Epidermal melanocyte (primary cell): ENCODE measurements around the gene DHFR2.
"Not testable (repeated sequence)": the region's sequence is repeated elsewhere in the genome, so short reads cannot be mapped to it uniquely, and the experiment has no call there.

Source experiments
- DNase-seq: peaks from one replicate; pipeline ENCODE4 v3.0.0; 2011; ENCODE audit warnings: low spot score; ENCODE audit not compliant: insufficient read length

DHFR2 gene

GRCh38 chr3:94062513-94063404, at the start of gene DHFR2, which contains the start of gene NSUN3:
TSS of gene DHFR2 (minus strand) at chr3:94062916. CDS start at chr3:94061511, 1,405 bp downstream.
TSS of gene NSUN3 (plus strand) at chr3:94063061. CDS start at chr3:94063127, 66 bp downstream.
- DNase-seq: peak; percentile 81

GRCh38 chr3:94110854-94111253, 48.1 kb upstream of the DHFR2 start:
- no peak for DNase-seq

DNA sequence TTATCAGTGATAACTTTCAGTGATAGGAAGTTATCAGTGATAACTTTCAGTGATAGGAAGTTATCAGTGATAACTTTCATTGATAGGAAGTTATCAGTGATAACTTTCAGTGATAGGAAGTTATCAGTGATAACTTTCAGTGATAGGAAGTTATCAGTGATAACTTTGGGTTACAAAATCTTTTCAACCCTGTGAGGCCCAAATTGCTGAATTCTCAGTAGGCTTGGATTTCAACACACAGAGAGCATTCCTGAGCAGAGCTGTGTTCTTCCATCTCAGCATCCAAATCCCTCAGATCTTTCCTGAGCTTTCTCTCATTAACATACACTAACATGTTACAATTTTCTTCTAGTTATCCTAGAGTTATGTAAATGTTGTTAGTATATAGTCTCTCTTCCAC, 47.5 kb upstream of the DHFR2 start:
- DNase-seq: not testable (repeated sequence)

DNA sequence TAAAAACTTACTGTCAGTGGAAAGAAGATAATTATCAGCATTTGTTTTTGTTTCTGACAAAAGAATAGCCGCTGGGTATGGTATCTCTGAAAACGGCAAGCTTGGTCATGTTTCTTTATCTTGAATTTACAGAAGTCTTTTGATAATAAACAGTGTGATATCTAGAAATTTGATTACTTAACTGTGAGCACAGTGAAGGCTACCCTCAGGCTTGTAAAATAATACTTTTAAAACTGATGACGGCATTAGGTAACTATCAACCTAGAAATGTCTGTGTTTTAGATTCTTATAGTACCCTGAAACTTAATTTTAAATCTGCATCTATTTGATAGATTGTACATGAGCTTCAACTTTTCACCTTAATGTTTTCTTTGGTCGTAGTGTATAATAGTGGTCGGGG, 43.6 kb upstream of the DHFR2 start:
- no peak for DNase-seq

GRCh38 chr3:94101860-94102259, 39.1 kb upstream of the DHFR2 start:
- no peak for DNase-seq

DNA sequence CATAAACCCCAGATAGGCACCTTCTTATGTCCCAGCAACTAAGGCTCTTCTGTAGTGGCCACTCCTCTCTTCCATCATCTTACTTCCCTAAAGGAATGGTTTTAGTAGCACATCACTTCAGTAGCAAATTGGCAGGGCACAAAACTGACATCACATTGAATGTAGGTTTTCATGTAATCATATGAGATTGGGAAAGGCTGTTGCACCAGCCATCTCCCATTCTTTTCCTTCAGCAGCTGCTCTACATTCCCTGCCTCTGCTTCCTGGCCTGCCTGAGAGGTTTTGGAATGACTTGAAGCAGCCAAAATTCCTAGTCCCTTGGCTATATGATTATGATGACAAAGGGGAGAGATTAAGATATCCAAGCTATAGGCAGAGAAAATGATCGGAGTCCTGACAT, 36.6 kb upstream of the DHFR2 start:
- DNase-seq: no peak

DNA sequence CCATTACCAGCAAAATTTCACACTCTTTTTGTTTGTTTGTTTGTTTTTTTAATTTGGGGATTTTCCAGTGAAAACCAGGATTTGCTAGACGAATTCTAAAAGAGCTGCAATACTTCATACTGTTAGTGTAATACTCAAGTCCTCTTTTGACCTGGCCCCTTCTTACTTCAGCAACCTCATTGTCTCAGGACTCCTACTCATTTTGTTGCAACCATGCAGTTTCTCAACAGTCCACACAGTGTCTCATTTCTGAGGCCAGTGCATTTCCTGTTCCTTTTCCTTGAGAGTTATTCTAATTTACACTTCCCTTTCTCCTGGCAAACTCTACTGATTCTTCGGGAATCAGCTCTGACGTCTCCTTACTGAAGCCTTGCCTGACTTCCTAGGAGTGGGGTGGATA, 35.7 kb upstream of the DHFR2 start:
- DNase-seq: no peak

GRCh38 chr3:94095111-94095510, 32.4 kb upstream of the DHFR2 start:
- DNase-seq: no peak

GRCh38 chr3:94093151-94093550, 30.4 kb upstream of the DHFR2 start:
- no peak for DNase-seq

DNA sequence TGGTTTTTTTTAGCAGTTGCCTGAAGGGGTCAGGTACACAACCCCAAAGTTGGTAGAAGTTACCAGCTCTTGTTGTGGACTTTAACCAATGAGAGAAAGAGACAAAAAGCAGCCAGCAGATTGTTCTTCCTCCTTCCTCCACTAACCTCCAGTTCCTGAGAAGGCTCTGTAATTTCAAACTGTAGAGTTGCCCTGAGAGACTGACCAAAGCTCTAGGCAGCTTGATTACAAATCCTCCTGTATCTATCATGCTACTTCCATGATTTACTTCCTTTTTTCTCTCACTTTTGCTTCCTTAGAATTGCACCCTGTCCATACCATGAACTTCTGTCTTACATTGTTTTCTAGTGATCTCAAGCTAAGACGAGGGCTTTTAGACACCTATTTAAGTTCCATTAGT, 29.4 kb upstream of the DHFR2 start:
- no peak for DNase-seq

GRCh38 chr3:94089126-94089525, 26.4 kb upstream of the DHFR2 start:
- no peak for DNase-seq

GRCh38 chr3:94083261-94083660, 20.5 kb upstream of the DHFR2 start:
- DNase-seq: no peak

- no peak for DNase-seq
These were observed 19.7 kb upstream of the DHFR2 start for GRCh38 chr3:94082391-94082937.

DNA sequence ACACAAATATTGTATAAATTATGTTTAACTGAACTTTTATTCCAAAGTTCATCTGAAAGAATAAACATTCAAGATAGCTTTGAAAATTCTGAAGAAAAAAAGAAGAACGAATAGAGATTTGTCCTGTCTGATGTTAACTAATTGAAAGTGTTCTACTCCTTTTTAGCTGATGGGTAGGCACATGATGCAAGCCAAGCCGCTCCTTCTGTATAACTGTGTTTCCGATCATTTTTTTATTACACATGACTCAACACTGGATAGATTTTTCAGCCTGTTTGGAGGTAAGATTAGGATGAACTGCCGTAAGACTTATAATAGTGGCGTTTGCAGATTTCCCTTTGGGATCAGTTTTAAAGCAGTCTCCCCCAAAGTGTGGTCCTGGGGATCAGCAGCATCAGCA, 19.2 kb upstream of the DHFR2 start:
- no peak for DNase-seq

GRCh38 chr3:94080552-94080951, 17.8 kb upstream of the DHFR2 start:
- DNase-seq: not testable (repeated sequence)

DNA sequence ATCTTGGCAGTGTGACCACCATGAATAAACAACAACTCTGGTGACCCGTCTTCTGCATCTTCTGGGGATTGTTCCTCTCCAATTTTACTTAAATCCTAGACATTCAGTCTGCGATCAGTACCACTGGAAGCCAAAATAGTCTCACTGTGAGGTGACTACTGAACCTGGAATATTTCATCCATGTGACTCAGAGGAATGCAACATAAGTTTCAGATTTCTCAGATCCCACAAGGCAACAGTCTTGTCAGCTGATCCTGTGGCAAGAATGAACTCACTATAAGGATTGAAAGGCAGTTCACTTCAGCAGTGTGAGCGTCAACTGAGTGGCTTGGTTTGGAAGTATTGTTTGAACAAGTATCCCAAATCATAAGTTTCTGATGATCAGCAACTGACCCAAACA, 13.3 kb upstream of the DHFR2 start:
- no peak for DNase-seq

DNA sequence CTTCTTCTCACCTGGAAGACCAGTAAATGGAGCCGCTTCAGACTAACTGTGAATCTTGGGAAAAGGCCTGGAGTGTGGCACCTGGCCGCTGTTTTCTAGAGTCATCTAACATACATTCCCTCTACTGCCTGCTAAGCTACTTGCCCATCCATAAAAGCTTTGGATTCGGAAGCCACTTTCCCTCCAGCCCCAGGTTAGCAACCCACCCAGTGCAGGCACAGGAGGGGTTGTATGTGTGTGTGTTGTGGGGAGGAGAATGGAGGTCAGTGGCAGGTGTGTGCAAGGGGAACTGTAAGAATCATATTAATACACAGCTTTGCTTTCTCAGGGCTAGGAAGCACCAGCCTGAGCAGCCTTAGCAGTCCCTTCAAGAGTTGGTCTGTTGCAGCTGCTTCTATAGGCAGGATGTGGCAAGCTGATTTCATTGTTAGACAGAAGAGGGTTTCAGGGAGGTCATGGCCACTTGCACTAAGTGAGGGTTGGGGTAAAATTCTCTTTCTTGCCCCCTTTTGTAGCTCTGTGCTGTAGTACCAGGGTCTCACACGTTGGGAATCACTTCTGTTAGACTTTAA, 9.1 kb upstream of the DHFR2 start:
- no peak for DNase-seq

DNA sequence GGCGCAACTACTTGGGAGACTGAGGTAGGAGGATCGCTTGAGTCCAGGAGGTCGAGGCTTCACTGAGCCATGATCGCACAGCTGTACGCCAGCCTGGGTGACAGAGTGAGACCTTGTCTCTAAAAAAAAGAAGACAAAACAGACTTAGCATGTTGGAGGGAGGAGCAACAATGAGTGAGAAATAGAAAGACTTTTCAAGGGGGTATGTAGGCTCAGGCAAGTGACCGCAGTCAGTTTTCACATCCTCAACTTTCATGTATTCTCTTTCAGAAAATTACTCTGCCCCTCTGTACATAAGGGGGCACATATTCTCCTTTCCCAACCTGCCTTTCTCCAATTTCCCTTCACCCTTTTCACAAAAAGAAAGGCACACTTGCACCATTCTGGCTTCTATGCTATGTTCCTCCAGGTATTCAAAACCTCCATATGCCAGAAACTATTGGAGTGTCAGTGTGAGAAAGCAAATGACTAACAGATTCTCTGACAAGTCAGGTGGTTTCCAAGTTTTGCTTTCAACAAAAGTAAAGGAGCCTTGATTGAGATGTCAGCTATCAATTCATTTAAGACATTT, 7.7 kb upstream of the DHFR2 start:
- DNase-seq: no peak

- DNase-seq: peak; percentile 31
These were observed 6.6 kb upstream of the DHFR2 start for GRCh38 chr3:94069194-94069813.

GRCh38 chr3:94066506-94067500, 4.1 kb upstream of the DHFR2 start:
- no peak for DNase-seq
